ENCODE results near the gene TPK1.

TPK1 gene

GRCh38 chr7:144468990-144469732 is 366.7 kb downstream of the TPK1 start:
- DNase-seq (ENCODE audit: extremely low read depth, low read depth), result peak; percentile 1
- TF ChIP-seq CTCF (IDR thresholded peaks at IDR 0.05; ENCODE audit: low read depth, low read length, missing control alignments), result no peak
- H3K4me3 ChIP-seq (replicated peaks; ENCODE audit: low read depth, low read length), result no peak overlapping the region

GRCh38 chr7:144459635-144460034 is 376.2 kb downstream of the TPK1 start:
- H3K4me3 ChIP-seq (replicated peaks; ENCODE audit: low read depth, low read length), result no peak overlapping the region
- TF ChIP-seq CTCF (IDR thresholded peaks at IDR 0.05; ENCODE audit: low read depth, low read length, missing control alignments), result no peak
- no peak for DNase-seq (ENCODE audit: extremely low read depth, low read depth)

DNA sequence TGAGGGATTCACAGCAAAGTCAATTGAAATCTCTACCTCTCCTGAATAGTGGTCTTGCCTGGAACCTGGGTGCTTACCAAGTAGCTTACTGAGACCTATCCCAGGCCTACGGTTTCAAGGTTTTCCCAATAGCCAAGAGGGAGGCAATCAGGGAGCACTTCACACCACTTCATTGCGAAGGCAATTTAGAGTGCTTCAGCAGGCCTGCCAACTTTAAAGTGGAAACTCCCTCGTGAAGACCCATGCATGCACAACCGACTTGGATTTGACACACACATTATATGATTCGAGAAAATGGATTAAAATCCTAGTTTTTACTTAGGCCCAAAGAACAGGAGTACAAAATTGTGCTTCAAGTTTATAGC is 380.8 kb downstream of the TPK1 start:
- TF ChIP-seq CTCF (IDR thresholded peaks at IDR 0.05; ENCODE audit: low read depth, low read length, missing control alignments), result no peak

GRCh38 chr7:144454256-144455039 is 381.4 kb downstream of the TPK1 start:
- DNase-seq (ENCODE audit: extremely low read depth, low read depth), result no peak
- no peak overlapping the region for H3K4me3 ChIP-seq (replicated peaks; ENCODE audit: low read depth, low read length)
- TF ChIP-seq CTCF (IDR thresholded peaks at IDR 0.05; ENCODE audit: low read depth, low read length, missing control alignments), result peak; percentile 26

More for the DNA sequence above, 380.8 kb downstream of the TPK1 start:
- no peak for DNase-seq (ENCODE audit: extremely low read depth, low read depth)
- no peak overlapping the region for H3K4me3 ChIP-seq (replicated peaks; ENCODE audit: low read depth, low read length)

DNA sequence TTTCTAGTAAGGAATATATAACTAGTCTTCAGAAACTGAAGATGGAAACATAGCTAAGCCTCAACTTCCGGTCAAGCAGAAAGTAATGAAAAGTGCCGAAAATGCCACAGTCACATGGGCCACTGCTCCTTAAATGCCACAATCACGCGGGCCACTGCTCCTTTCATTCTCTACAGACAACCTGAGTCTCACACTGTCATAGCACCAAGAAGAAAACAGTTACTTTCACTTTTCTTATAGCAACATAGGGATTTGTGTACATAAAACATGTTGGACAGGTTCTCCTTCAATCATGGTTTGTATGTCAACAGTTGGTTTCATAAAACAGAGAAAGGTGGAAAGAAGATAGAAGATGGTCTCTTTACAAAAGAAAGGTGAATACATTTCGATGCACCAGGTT is 383.8 kb downstream of the TPK1 start:
- H3K4me3 ChIP-seq (replicated peaks; ENCODE audit: low read depth, low read length), result no peak overlapping the region
- TF ChIP-seq CTCF (IDR thresholded peaks at IDR 0.05; ENCODE audit: low read depth, low read length, missing control alignments), result no peak
- no peak for DNase-seq (ENCODE audit: extremely low read depth, low read depth)

GRCh38 chr7:144445590-144445989 is 390.3 kb downstream of the TPK1 start:
- TF ChIP-seq CTCF (IDR thresholded peaks at IDR 0.05; ENCODE audit: low read depth, low read length, missing control alignments), result no peak
- no peak for DNase-seq (ENCODE audit: extremely low read depth, low read depth)

More at GRCh38 chr7:144445590-144445989, 390.3 kb downstream of the TPK1 start:
- H3K4me3 ChIP-seq (replicated peaks; ENCODE audit: low read depth, low read length), result no peak overlapping the region

All from HFF-Myc (cell line).